ENCODE measurements around the gene MZF1. TPM values are rescaled to one million over a fixed set of nuclear protein-coding genes. Genes with fewer than 3 reads are reported as not detected.

MZF1 gene
- total RNA-seq, 1 experiment from 2014 or later = 18.0 TPM

DNA sequence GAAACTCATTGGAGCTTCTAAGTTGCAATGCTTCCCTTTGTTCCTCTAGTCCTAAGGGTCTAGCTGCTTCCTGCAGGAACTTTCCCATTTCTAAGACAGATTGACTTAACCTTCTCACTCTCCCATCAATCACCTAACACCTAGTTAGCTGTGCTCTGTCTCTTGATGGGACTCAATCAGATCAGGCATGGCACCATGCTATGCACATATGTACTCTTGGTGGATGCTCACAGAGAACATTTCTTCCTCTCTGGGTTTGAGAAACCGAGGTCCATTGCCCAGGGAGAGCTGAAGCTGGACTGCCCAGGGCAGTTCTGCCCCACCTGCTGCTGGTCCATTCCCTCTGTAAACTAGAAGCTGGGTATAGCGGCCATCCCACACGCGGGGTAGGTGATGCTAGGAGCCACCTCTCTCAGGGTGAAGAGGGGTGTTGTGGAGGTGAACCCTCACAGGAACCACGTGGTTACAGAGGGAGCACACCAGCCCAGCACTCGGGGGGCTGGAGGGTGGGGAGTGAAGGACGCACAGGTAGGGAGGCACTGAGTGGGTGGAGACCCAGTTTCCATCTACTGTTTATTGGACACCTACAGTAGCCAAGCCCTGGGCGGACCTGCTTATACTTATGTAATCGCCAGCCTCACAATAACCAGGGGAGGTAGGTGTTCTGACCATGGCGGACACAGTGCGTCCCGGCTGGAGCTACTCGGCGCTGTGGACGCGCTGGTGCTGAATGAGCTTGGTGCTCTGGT is 11.6 kb downstream of the MZF1 start:
- POLR2A ChIA-PET (ENCODE audit: unreplicated experiment) = no interaction called here
- intact Hi-C loops (cut with micrococcal nuclease) = no loop called here
- ATAC-seq (no peak), DNase-seq (no peak)
- Histone ChIP-seq H3K4me2 (ENCODE audit: low read length) (peak overlapping the region; percentile 94), H3K27ac (ENCODE audit: low read length) (no peak overlapping the region), H4K20me1 (ENCODE audit: low read length) (no peaks in the 10 kb centered on the region), H3K27me3 (ENCODE audit: low read length) (no peaks in the 10 kb centered on the region), H3K4me1 (ENCODE audit: insufficient read depth, low read length) (peaks cover 40% of the 10 kb centered on the region), H3K9me3 (ENCODE audit: low read length) (no peaks in the 10 kb centered on the region), H2AFZ (ENCODE audit: low read length) (no peak overlapping the region), H3K9me2 (replicated peaks; ENCODE audit: low read length) (no peaks in the 10 kb centered on the region), H3K9ac (ENCODE audit: low read length) (no peak overlapping the region), H3K36me3 (ENCODE audit: low read depth, low read length) (peaks cover 4% of the 10 kb centered on the region; the same call in 1 of the 2 replicates), H3K79me2 (ENCODE audit: low read length) (peaks cover 16% of the 10 kb centered on the region), H3F3A (ENCODE audit: low read length, unreplicated experiment) (no peaks in the 10 kb centered on the region), H3K4me3 (ENCODE audit: low read length) (peak overlapping the region; percentile 64)
- BruUV-seq (replicated peaks) = no TSS peak
- TF ChIP-seq EZH2 (IDR thresholded peaks at IDR 0.05; ENCODE audit: low read length, unreplicated experiment) (no peak), EZH2phosphoT487 (IDR thresholded peaks at IDR 0.05; ENCODE audit: borderline replicate concordance, low read length) (no peak)
- TF ChIP-seq, protein P1, sequence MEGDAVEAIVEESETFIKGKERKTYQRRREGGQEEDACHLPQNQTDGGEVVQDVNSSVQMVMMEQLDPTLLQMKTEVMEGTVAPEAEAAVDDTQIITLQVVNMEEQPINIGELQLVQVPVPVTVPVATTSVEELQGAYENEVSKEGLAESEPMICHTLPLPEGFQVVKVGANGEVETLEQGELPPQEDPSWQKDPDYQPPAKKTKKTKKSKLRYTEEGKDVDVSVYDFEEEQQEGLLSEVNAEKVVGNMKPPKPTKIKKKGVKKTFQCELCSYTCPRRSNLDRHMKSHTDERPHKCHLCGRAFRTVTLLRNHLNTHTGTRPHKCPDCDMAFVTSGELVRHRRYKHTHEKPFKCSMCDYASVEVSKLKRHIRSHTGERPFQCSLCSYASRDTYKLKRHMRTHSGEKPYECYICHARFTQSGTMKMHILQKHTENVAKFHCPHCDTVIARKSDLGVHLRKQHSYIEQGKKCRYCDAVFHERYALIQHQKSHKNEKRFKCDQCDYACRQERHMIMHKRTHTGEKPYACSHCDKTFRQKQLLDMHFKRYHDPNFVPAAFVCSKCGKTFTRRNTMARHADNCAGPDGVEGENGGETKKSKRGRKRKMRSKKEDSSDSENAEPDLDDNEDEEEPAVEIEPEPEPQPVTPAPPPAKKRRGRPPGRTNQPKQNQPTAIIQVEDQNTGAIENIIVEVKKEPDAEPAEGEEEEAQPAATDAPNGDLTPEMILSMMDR (conservative IDR thresholded peaks at IDR 0.05; ENCODE audit: low read depth, low read length) = no peak
- CTCF ChIA-PET = no interaction called here

DNA sequence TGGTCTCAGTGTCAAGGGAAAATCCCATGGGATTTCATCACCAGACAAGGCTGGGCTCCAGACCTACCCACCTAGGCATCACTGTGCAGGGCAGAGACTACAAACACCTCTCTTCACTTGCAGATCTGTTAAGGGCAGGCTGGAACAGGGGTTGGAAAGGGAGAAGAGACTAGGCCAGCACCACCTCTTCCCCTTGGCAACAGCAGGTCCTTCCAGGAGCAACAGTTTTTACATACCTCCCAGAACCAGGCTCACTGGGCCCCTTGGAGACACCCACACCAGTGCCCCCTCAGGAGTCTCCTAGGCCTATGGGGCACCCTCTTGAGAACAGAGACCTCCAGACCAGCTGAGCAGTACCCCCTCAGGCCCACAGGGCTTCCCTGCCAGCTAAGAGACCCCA is 12.2 kb downstream of the MZF1 start:
- H3F3A ChIP-seq (ENCODE audit: low read length, unreplicated experiment) = no peaks in the 10 kb centered on the region
- no peak overlapping the region for H3K4me2 ChIP-seq (ENCODE audit: low read length)
- no peaks in the 10 kb centered on the region for H4K20me1 ChIP-seq (ENCODE audit: low read length)
- ChIA-PET CTCF (no interaction called here), POLR2A (ENCODE audit: unreplicated experiment) (no interaction called here)
- no peak overlapping the region for H2AFZ ChIP-seq (ENCODE audit: low read length)
- H3K4me1 ChIP-seq (ENCODE audit: insufficient read depth, low read length) = peaks cover 42% of the 10 kb centered on the region
- H3K9me3 ChIP-seq (ENCODE audit: low read length) = no peaks in the 10 kb centered on the region
- no peak for TF ChIP-seq EZH2 (IDR thresholded peaks at IDR 0.05; ENCODE audit: low read length, unreplicated experiment)
- TF ChIP-seq EZH2phosphoT487 (IDR thresholded peaks at IDR 0.05; ENCODE audit: borderline replicate concordance, low read length) = no peak
- TF ChIP-seq, protein P1 (conservative IDR thresholded peaks at IDR 0.05; ENCODE audit: low read depth, low read length) = no peak
- no peaks in the 10 kb centered on the region for H3K9me2 ChIP-seq (replicated peaks; ENCODE audit: low read length)
- no peak overlapping the region for H3K9ac ChIP-seq (ENCODE audit: low read length)
- no peaks in the 10 kb centered on the region for H3K27me3 ChIP-seq (ENCODE audit: low read length)
- DNase-seq (no peak), ATAC-seq (no peak)
- peaks cover 23% of the 10 kb centered on the region for H3K79me2 ChIP-seq (ENCODE audit: low read length)
- BruUV-seq (replicated peaks) = no TSS peak
- H3K36me3 ChIP-seq (ENCODE audit: low read depth, low read length) = peaks cover 10% of the 10 kb centered on the region
- no peak overlapping the region for H3K27ac ChIP-seq (ENCODE audit: low read length)
- intact Hi-C loops (cut with micrococcal nuclease) = no loop called here
- no peak overlapping the region for H3K4me3 ChIP-seq (ENCODE audit: low read length)
